HCT116 (cell line): ENCODE data around the gene UBE2J2. TPM values are rescaled to one million over a fixed set of nuclear protein-coding genes. Genes with fewer than 3 reads are reported as not detected.

Experiments used
- ATAC-seq: fragments of 200-7000 bp; cut with Tn5 transposase; 2 replicates; pipeline ENCODE4 v1.9.1; 2020; ENCODE audit warnings: mild to moderate bottlenecking, moderate library complexity
- BruUV-seq: library from RNA; stranded (reverse); fragments of 400-500 nt; replicated peaks from 2 replicates; lab custom pipeline; 2021; lab: Mats Ljungman, UMichigan
- CTCF ChIA-PET: fragments of 300-600 bp; sonication (Branson Sonifier 250); formaldehyde crosslinking; loops from one replicate; lab custom pipeline; 2021; ENCODE audit warnings: antibody characterized with exemption; lab: Charles Lee
- POLR2A ChIA-PET: fragments of 300-600, 350-600 bp; sonication (Branson Sonifier 250); formaldehyde crosslinking; loops from one replicate; lab custom pipeline; 2021; ENCODE audit warnings: antibody characterized with exemption; lab: Charles Lee
- RAD21 ChIA-PET, 2 experiments: fragments of 300-600 bp; sonication (Branson Sonifier 250); formaldehyde crosslinking; loops; one replicate each; lab custom pipeline; 2023; ENCODE audit warnings: low total read pairs in 2 of 2; ENCODE audit not compliant: uncharacterized antibody in 2 of 2, unreplicated experiment in 2 of 2, low non-redundant PET in 1 of 2; lab: Charles Lee
- DNase-seq: peaks from one replicate; pipeline ENCODE4 v3.0.0-alpha.2; 2010; ENCODE audit warnings: low read depth, low spot score
- H2AFZ ChIP-seq: fragments of 200-600 bp; shearing (Covaris generic), sonication (generic); 2 replicates; pipeline ENCODE4 v1.6.1; 2017; ENCODE audit warnings: low read depth, mixed run types, mixed read lengths, antibody characterized with exemption, low read length; ENCODE audit not compliant: poor library complexity, severe bottlenecking
- H3K27ac ChIP-seq: 2 replicates; pipeline ENCODE4 v1.5.1; 2012; ENCODE audit warnings: low read depth, low read length
- H3K27me3 ChIP-seq: fragments of 200-600 bp; sonication (generic); 2 replicates; pipeline ENCODE4 v1.6.1; 2016; ENCODE audit warnings: mixed run types, low read length, mixed read lengths; ENCODE audit not compliant: insufficient read depth
- H3K36me3 ChIP-seq, 2 experiments: fragments of 200-500 bp in 1 of 2; fragments of 200-600 bp in 1 of 2; sonication (Bioruptor generic) in 1 of 2; sonication (generic) in 1 of 2; 2 replicates each; pipeline versions ENCODE4 v1.5.1 to v1.6.1; 2014 to 2016; ENCODE audit warnings: low read length in 2 of 2, inconsistent platforms in 1 of 2, mixed read lengths in 1 of 2, mixed run types in 1 of 2; ENCODE audit not compliant: insufficient read depth in 2 of 2, control insufficient read depth in 1 of 2
- H3K4me1 ChIP-seq, 2 experiments: fragments of 200-600 bp in 1 of 2; sonication (generic) in 1 of 2; 2 replicates each; pipeline versions ENCODE4 v1.5.1 to v1.6.1; 2012 to 2017; ENCODE audit warnings: low read length in 2 of 2, inconsistent platforms in 1 of 2, mild to moderate bottlenecking in 1 of 2, mixed read lengths in 1 of 2, mixed run types in 1 of 2, moderate library complexity in 1 of 2; ENCODE audit not compliant: insufficient read depth in 2 of 2, control insufficient read depth in 1 of 2
- H3K4me2 ChIP-seq: fragments of 200-600 bp; sonication (generic); 2 replicates; pipeline ENCODE4 v1.6.1; 2017; ENCODE audit warnings: mixed run types, low read length, mixed read lengths
- H3K4me3 ChIP-seq, 2 experiments: fragments of 200-600 bp in 1 of 2; sonication (generic) in 1 of 2; replicated peaks in 1 of 2; 2 replicates each; pipeline ENCODE4 v1.5.1; 2011 to 2016; ENCODE audit warnings: low read length in 2 of 2, control low read depth in 1 of 2, low read depth in 1 of 2, mild to moderate bottlenecking in 1 of 2, mixed read lengths in 1 of 2, mixed run types in 1 of 2
- H3K79me2 ChIP-seq: fragments of 200-600 bp; sonication (generic); 2 replicates; pipeline ENCODE4 v1.6.1; 2017; ENCODE audit warnings: mild to moderate bottlenecking, mixed run types, low read length, moderate library complexity, mixed read lengths; ENCODE audit not compliant: insufficient read depth
- H3K9ac ChIP-seq: fragments of 200-600 bp; sonication (generic); 2 replicates; pipeline ENCODE4 v1.6.1; 2016; ENCODE audit warnings: low read length, mixed read lengths
- H3K9me2 ChIP-seq: fragments of 200-600 bp; sonication (generic), shearing (Covaris generic); 2 replicates; pipeline ENCODE4 v1.6.1; 2017; ENCODE audit warnings: mixed run types, mild to moderate bottlenecking, moderate library complexity; ENCODE audit not compliant: insufficient read depth
- H3K9me3 ChIP-seq, 2 experiments: fragments of 200-500 bp in 1 of 2; fragments of 200-600 bp in 1 of 2; sonication (Bioruptor generic) in 1 of 2; sonication (generic) in 1 of 2; 2 replicates each; pipeline ENCODE4 v1.6.1; 2014 to 2017; ENCODE audit warnings: low read length in 2 of 2, mixed read lengths in 2 of 2, inconsistent platforms in 1 of 2, low read depth in 1 of 2, mild to moderate bottlenecking in 1 of 2, mixed run types in 1 of 2, moderate library complexity in 1 of 2; ENCODE audit not compliant: control insufficient read depth in 1 of 2, insufficient read depth in 1 of 2
- H4K20me1 ChIP-seq: fragments of 200-600 bp; sonication (generic), shearing (Covaris generic); 2 replicates; pipeline ENCODE4 v1.6.1; 2017; ENCODE audit warnings: mixed run types, mild to moderate bottlenecking, moderate library complexity; ENCODE audit not compliant: insufficient read depth
- CTCF ChIP-seq, 3 experiments: fragments of 200-600 bp in 1 of 3; sonication (generic) in 1 of 3; IDR thresholded peaks in 2 of 3; conservative IDR thresholded peaks in 1 of 3; 2 replicates each; pipeline ENCODE4 v1.5.1; 2012 to 2017; ENCODE audit warnings: low read depth in 2 of 3, low read length in 2 of 3, antibody characterized with exemption in 1 of 3, borderline replicate concordance in 1 of 3, control low read depth in 1 of 3, mild to moderate bottlenecking in 1 of 3, mixed read lengths in 1 of 3, mixed run types in 1 of 3, moderate library complexity in 1 of 3; ENCODE audit not compliant: insufficient read depth in 1 of 3
- POLR2AphosphoS5 ChIP-seq: IDR thresholded peaks from 2 replicates; pipeline ENCODE4 v1.6.1; 2011; ENCODE audit warnings: mild to moderate bottlenecking, low read depth, low read length, moderate library complexity
- RAD21 ChIP-seq: IDR thresholded peaks from 2 replicates; pipeline ENCODE4 v1.6.1; 2012; ENCODE audit warnings: low read depth, mild to moderate bottlenecking
- YY1 ChIP-seq: IDR thresholded peaks from 2 replicates; pipeline ENCODE4 v1.6.1; 2011; ENCODE audit warnings: low read length, low read depth, moderate library complexity, mild to moderate bottlenecking; ENCODE audit not compliant: insufficient replicate concordance; ENCODE audit errors: extremely low read depth
- intact Hi-C: fragments of 100-400 bp; cut with micrococcal nuclease; formaldehyde crosslinking; loops from 2 replicates; pipeline ENCODE4 v1.10.0; 2022
- total RNA-seq: library from RNA; stranded (reverse); gene quantifications from one replicate; pipeline ENCODE4 v1.2.1, GENCODE V29; 2021; ENCODE audit not compliant: unreplicated experiment

The UBE2J2 gene
- total RNA-seq, 1 experiment from 2014 or later: 67.7 TPM

- Histone ChIP-seq H2AFZ (no peak within 1 kb of the TSS), H4K20me1 (no peaks in the 10 kb centered on the region), H3K36me3 (peaks cover 2 to 16% of the 10 kb centered on the region in 2 experiments; a peak in 2 of 4 replicates), H3K79me2 (no peaks in the 10 kb centered on the region), H3K9me3 (no peaks in the 10 kb centered on the region), H3K4me1 (peaks cover 6 to 13% of the 10 kb centered on the region in 2 experiments), H3K27ac (no peak within 1 kb of the TSS), H3K27me3 (no peaks in the 10 kb centered on the region), H3K9me2 (no peaks in the 10 kb centered on the region), H3K4me3 (no peak within 1 kb of the TSS), H3K4me2 (no peak within 1 kb of the TSS), H3K9ac (no peak within 1 kb of the TSS)
- TF ChIP-seq POLR2AphosphoS5 (no peak), RAD21 (no peak), YY1 (no peak), CTCF (IDR thresholded peaks at IDR 0.05 in 2 of 3, conservative IDR thresholded peaks at IDR 0.05 in 1 of 3; ENCODE audit: borderline replicate concordance in 1 of 3, insufficient read depth in 1 of 3, low read depth in 2 of 3, low read length in 2 of 3) (no peak)
- intact Hi-C loops: no loop called here
- BruUV-seq: no TSS peak
- DNase-seq (no peak), ATAC-seq (no peak)
- ChIA-PET RAD21 (no interaction called here), POLR2A (interaction anchor here (1.7 kb wide), 1 partner anchor 48 kb away, joined by 3 read pairs; no protein-coding TSS in a partner anchor), CTCF (no interaction called here)
These were observed 60.0 kb downstream of the UBE2J2 start, which contains the start of gene TNFRSF4 for GRCh38 chr1:1213345-1214265. Gene TNFRSF4 (minus strand): TSS chr1:1214153. CDS start chr1:1214127, 26 bp downstream.
